Ovary (tissue), 9 donors: ENCODE results near the gene ZBTB45. TPM values are rescaled to one million over a fixed set of nuclear protein-coding genes. Genes with fewer than 3 reads are reported as not detected.

ENCODE experiments used
- DNase-seq, 5 donors: peaks; one replicate each; pipeline ENCODE4 v3.0.0-alpha.2; 2019 to 2020
- H3K27ac ChIP-seq, 2 donors: fragments of 200-600 bp; one replicate each; pipeline versions ENCODE4 v1.5.1 to v1.8.0; 2019 to 2022
- H3K27me3 ChIP-seq: fragments of 200-600 bp; one replicate; pipeline ENCODE4 v1.8.0; 2022
- H3K36me3 ChIP-seq: fragments of 200-600 bp; sonication (generic); one replicate; pipeline ENCODE4 v1.5.1; 2019
- H3K4me1 ChIP-seq: one replicate; pipeline ENCODE4 v1.8.1; 2013; ENCODE audit warnings: mild to moderate bottlenecking, moderate library complexity; ENCODE audit not compliant: insufficient read depth
- H3K4me3 ChIP-seq: fragments of 200-600 bp; sonication (generic); one replicate; pipeline ENCODE4 v1.5.1; 2017
- H3K9me3 ChIP-seq, 2 donors: fragments of 200-600 bp in 1 of 2; sonication (generic) in 1 of 2; one replicate each; pipeline versions ENCODE4 v1.5.1 to v1.8.1; 2013 to 2019; ENCODE audit warnings: mild to moderate bottlenecking in 1 of 2, moderate library complexity in 1 of 2
- CTCF ChIP-seq, 3 donors: fragments of 450-650 bp in 2 of 3; fragments of 200-600 bp in 1 of 3; IDR thresholded peaks; one replicate each; pipeline versions ENCODE4 v1.5.1 to v1.8.0; 2016 to 2022; ENCODE audit warnings: antibody characterized with exemption in 3 of 3, mild to moderate bottlenecking in 1 of 3
- EP300 ChIP-seq: sonication (generic); formaldehyde crosslinking; IDR thresholded peaks from one replicate; pipeline ENCODE4 v1.6.1; 2017; ENCODE audit warnings: antibody characterized with exemption
- POLR2A ChIP-seq: fragments of 450-650 bp; IDR thresholded peaks from one replicate; pipeline ENCODE4 v1.6.1; 2017; ENCODE audit warnings: antibody characterized with exemption, mild to moderate bottlenecking, moderate library complexity
- WGBS, 3 donors: extraction: QIAGEN DNeasy Blood & Tissue Kit in 1 of 3; methylation state at CpG; one replicate each; pipeline versions ENCODE4 v1.1.5 to v1.1.7; 2013 to 2017; 5-methylcytosine and 5-hydroxymethylcytosine counted together
- intact Hi-C, 4 donors: fragments of 100-400 bp; cut with DNase I; formaldehyde crosslinking; loops; one replicate each; pipeline versions ENCODE4 v1.11.0 to v1.15.1; 2022 to 2023
- polyA plus RNA-seq, 2 donors: library from polyadenylated mRNA; stranded (reverse); fragments of 200-250 nt in 1 of 2; fragments of 350-450 nt in 1 of 2; fragmentation: Illumina TruSeq in 1 of 2; extraction: RNeasy Lipid Tissue Mini Kit (QIAGEN cat#74804) in 1 of 2; gene quantifications; one replicate each; pipeline ENCODE4 v1.2.3, GENCODE V29; 2013 to 2014
- total RNA-seq, 7 donors: library from RNA; depleted of rRNA in 2 of 7; stranded (reverse); fragments of >200 nt in 2 of 7; fragmentation: NEBNext Ultra II Directional in 3 of 7; extraction: Animal tissue kit (Norgen Biotek cat#: 25700) in 3 of 7; gene quantifications; one replicate each; pipeline versions ENCODE4 v1.1.0 to v1.2.4, GENCODE V29; 2016 to 2023
- donor health status: DM: no; HTN: no; CAD: no; lungs with moderate emphysema.
- donor health status: DM: no; HTN: no; CAD: no.
- donor health status: Bipolar disorder and iron deficiency.
- donor health status: DM: yes; HTN: yes; CAD: no.
- donor health status: DM: no; HTN: no; CAD: no.
- donor health status: DM: yes; HTN: yes; CAD: no.

Gene ZBTB45
- total and polyA plus RNA-seq, 9 donors = 1.1 to 23.3 (median 14.1) TPM

GRCh38 chr19:58480481-58480830 is 39.2 kb downstream of the ZBTB45 start:
- WGBS, 3 donors = 87 to 93% (median 92%) methylated on average over 20 of the region's 20 CpGs
- no peak for DNase-seq
- Histone ChIP-seq H3K4me1 (peaks cover 3% of the 10 kb centered on the region), H3K9me3 (no peaks in the 10 kb centered on the region), H3K36me3 (no peaks in the 10 kb centered on the region), H3K4me3 (no peak overlapping the region), H3K27me3 (no peaks in the 10 kb centered on the region), H3K27ac (no peak overlapping the region)
- intact Hi-C loops = no loop called here
- TF ChIP-seq EP300 = no peak
- TF ChIP-seq CTCF (IDR thresholded peaks at IDR 0.05) = no peak
- no peak for TF ChIP-seq POLR2A

GRCh38 chr19:58479736-58480480 is 39.7 kb downstream of the ZBTB45 start:
- 85 to 87% (median 86%) methylated on average over 18 to 28 of the region's 28 CpGs for WGBS, 3 donors
- no peak for DNase-seq
- Histone ChIP-seq H3K4me1 (peaks cover 6% of the 10 kb centered on the region), H3K4me3 (no peak overlapping the region), H3K9me3 (no peaks in the 10 kb centered on the region), H3K36me3 (no peaks in the 10 kb centered on the region), H3K27me3 (no peaks in the 10 kb centered on the region), H3K27ac (no peak overlapping the region)
- intact Hi-C loops = no loop called here
- TF ChIP-seq EP300 (no peak), CTCF (IDR thresholded peaks at IDR 0.05) (no peak), POLR2A (no peak)

- no peaks in the 10 kb centered on the region for H3K27me3 ChIP-seq
- intact Hi-C loops = no loop called here
- peaks cover 6% of the 10 kb centered on the region for H3K4me1 ChIP-seq
- H3K36me3 ChIP-seq = no peaks in the 10 kb centered on the region
- H3K9me3 ChIP-seq = no peaks in the 10 kb centered on the region
- DNase-seq = no peak
- no peak overlapping the region for H3K4me3 ChIP-seq
- 82 to 87% (median 83%) methylated on average over 7 of the region's 7 CpGs for WGBS, 3 donors
- no peak for TF ChIP-seq POLR2A
- no peak for TF ChIP-seq EP300
- TF ChIP-seq CTCF (IDR thresholded peaks at IDR 0.05) = no peak
- H3K27ac ChIP-seq = no peak overlapping the region
These were observed 40.3 kb downstream of the ZBTB45 start for GRCh38 chr19:58479303-58479702.

GRCh38 chr19:58477871-58478270 is 41.7 kb downstream of the ZBTB45 start:
- 83 to 97% (median 94%) methylated on average over 1 of the region's 1 CpG for WGBS, 3 donors

More at GRCh38 chr19:58477871-58478270, 41.7 kb downstream of the ZBTB45 start:
- peaks cover 6% of the 10 kb centered on the region for H3K4me1 ChIP-seq
- intact Hi-C loops = no loop called here
- no peak overlapping the region for H3K4me3 ChIP-seq
- TF ChIP-seq POLR2A (no peak), EP300 (no peak), CTCF (IDR thresholded peaks at IDR 0.05) (no peak)
- peak in 1 of 5 donors; percentile 55 for DNase-seq
- no peaks in the 10 kb centered on the region for H3K27me3 ChIP-seq
- H3K36me3 ChIP-seq = no peaks in the 10 kb centered on the region
- H3K9me3 ChIP-seq = no peaks in the 10 kb centered on the region
- no peak overlapping the region for H3K27ac ChIP-seq
